GM23338 (cell line): ENCODE measurements around the gene DAAM2. TPM values are rescaled to one million over a fixed set of nuclear protein-coding genes. Genes with fewer than 3 reads are reported as not detected.

Source experiments
- ATAC-seq: fragments of 200-7000 bp; cut with Tn5 transposase; 3 replicates; pipeline ENCODE4 v1.9.1; 2020
- DNase-seq: peaks from one replicate; pipeline ENCODE4 v3.0.0-alpha.2; 2015; ENCODE audit warnings: low spot score
- H2AFZ ChIP-seq: fragments of 200-600 bp; sonication (generic); 2 replicates; pipeline ENCODE4 v1.8.0; 2016; ENCODE audit warnings: antibody characterized with exemption, mild to moderate bottlenecking, moderate library complexity
- H3F3A ChIP-seq: fragments of 200-600 bp; sonication (generic); replicated peaks from 2 replicates; pipeline ENCODE4 v1.8.0; 2017; ENCODE audit warnings: antibody characterized with exemption, mixed run types, low read depth
- H3K27ac ChIP-seq: fragments of 200-600 bp; sonication (generic); 2 replicates; pipeline ENCODE4 v1.6.1; 2016; ENCODE audit warnings: low read depth
- H3K27me3 ChIP-seq: fragments of 200-600 bp; sonication (generic); 2 replicates; pipeline ENCODE4 v1.8.0; 2016; ENCODE audit warnings: mild to moderate bottlenecking, mixed run types, moderate library complexity; ENCODE audit not compliant: insufficient read depth
- H3K36me3 ChIP-seq: fragments of 200-600 bp; sonication (generic); 2 replicates; pipeline ENCODE4 v1.8.0; 2016; ENCODE audit warnings: mild to moderate bottlenecking; ENCODE audit not compliant: insufficient read depth
- H3K4me1 ChIP-seq: fragments of 200-600 bp; sonication (generic); 2 replicates; pipeline ENCODE4 v1.8.0; 2016; ENCODE audit warnings: mild to moderate bottlenecking, moderate library complexity; ENCODE audit not compliant: insufficient read depth
- H3K4me2 ChIP-seq: fragments of 200-600 bp; sonication (generic); 2 replicates; pipeline ENCODE4 v1.7.1; 2017; ENCODE audit warnings: mixed run types
- H3K4me3 ChIP-seq: fragments of 200-600 bp; sonication (generic); 2 replicates; pipeline ENCODE4 v1.6.1; 2016; ENCODE audit warnings: mixed run types
- H3K79me2 ChIP-seq: fragments of 200-600 bp; sonication (generic); replicated peaks from 2 replicates; pipeline ENCODE4 v1.8.0; 2017; ENCODE audit warnings: mild to moderate bottlenecking; ENCODE audit not compliant: insufficient read depth
- H3K9me2 ChIP-seq: fragments of 200-600 bp; sonication (generic); 2 replicates; pipeline ENCODE4 v1.8.0; 2017; ENCODE audit not compliant: insufficient read depth
- H4K20me1 ChIP-seq: fragments of 200-600 bp; sonication (generic); replicated peaks from 2 replicates; pipeline ENCODE4 v1.8.0; 2017; ENCODE audit warnings: mild to moderate bottlenecking; ENCODE audit not compliant: insufficient read depth
- H3K27ac Mint-ChIP-seq: 2 replicates; pipeline ENCODE4 v1.8.0; 2020; ENCODE audit warnings: inconsistent platforms, mild to moderate bottlenecking, moderate library complexity, mixed read lengths
- H3K27me3 Mint-ChIP-seq: 3 replicates; pipeline ENCODE4 v1.8.0; 2022; ENCODE audit warnings: low read depth, mild to moderate bottlenecking, moderate library complexity, mixed read lengths, inconsistent platforms; ENCODE audit not compliant: insufficient read depth, poor library complexity
- H3K36me3 Mint-ChIP-seq: 3 replicates; pipeline ENCODE4 v1.8.0; 2021; ENCODE audit warnings: low read depth, mild to moderate bottlenecking, inconsistent platforms, moderate library complexity, mixed read lengths
- H3K4me1 Mint-ChIP-seq: 3 replicates; pipeline ENCODE4 v1.8.0; 2020; ENCODE audit warnings: mild to moderate bottlenecking, inconsistent platforms, mixed read lengths
- H3K4me3 Mint-ChIP-seq: 3 replicates; pipeline ENCODE4 v1.8.0; 2021; ENCODE audit warnings: moderate library complexity, mild to moderate bottlenecking, inconsistent platforms, mixed read lengths
- H3K9me3 Mint-ChIP-seq: 3 replicates; pipeline ENCODE4 v1.8.0; 2020; ENCODE audit warnings: moderate library complexity, mild to moderate bottlenecking, inconsistent platforms, mixed read lengths
- CREB1 ChIP-seq: fragments of 250-450 bp; sonication (Bioruptor Pico); IDR thresholded peaks from 2 replicates; pipeline ENCODE4 v1.5.0; 2020; ENCODE audit warnings: low read depth, mild to moderate bottlenecking, moderate library complexity
- EZH2 ChIP-seq: fragments of 200-600 bp; sonication (generic); IDR thresholded peaks from one replicate; pipeline ENCODE4 v1.8.0; 2017; ENCODE audit warnings: antibody characterized with exemption, mild to moderate bottlenecking, low read depth; ENCODE audit not compliant: unreplicated experiment
- EZH2phosphoT487 ChIP-seq: fragments of 200-600 bp; sonication (generic); IDR thresholded peaks from one replicate; pipeline ENCODE4 v1.8.1; 2018; ENCODE audit warnings: antibody characterized with exemption; ENCODE audit not compliant: unreplicated experiment
- JUNB ChIP-seq: IDR thresholded peaks from one replicate; pipeline ENCODE4 v1.6.1; 2016; ENCODE audit warnings: antibody characterized with exemption; ENCODE audit not compliant: unreplicated experiment
- NANOG ChIP-seq: IDR thresholded peaks from 2 replicates; pipeline ENCODE4 v1.6.1; 2016; ENCODE audit warnings: antibody characterized with exemption, borderline replicate concordance
- POLR2AphosphoS5 ChIP-seq: IDR thresholded peaks from 2 replicates; pipeline ENCODE4 v1.6.1; 2016; ENCODE audit warnings: antibody characterized with exemption, low read depth
- STAT1 ChIP-seq: IDR thresholded peaks from one replicate; pipeline ENCODE4 v1.6.1; 2016; ENCODE audit warnings: antibody characterized with exemption; ENCODE audit not compliant: unreplicated experiment
- ZNF114 ChIP-seq: fragments of 250-450 bp; sonication (Bioruptor Pico); IDR thresholded peaks from 2 replicates; pipeline ENCODE4 v1.5.0; 2020; ENCODE audit warnings: mild to moderate bottlenecking, moderate library complexity
- ZNF331 ChIP-seq: fragments of 250-450 bp; sonication (Bioruptor Pico); IDR thresholded peaks from 2 replicates; pipeline ENCODE4 v1.5.0; 2020; ENCODE audit warnings: low read depth, mild to moderate bottlenecking, moderate library complexity
- polyA plus RNA-seq: library from polyadenylated mRNA; unstranded; fragments of >200 nt; fragmentation: Nextera tagmentation; extraction: Ambion mirVana; gene quantifications from 2 replicates; pipeline ENCODE4 v1.2.1, GENCODE V29; 2016
- total RNA-seq: library from RNA; depleted of rRNA; stranded (reverse); fragments of >200 nt; shearing (Covaris generic); gene quantifications from 2 replicates; pipeline ENCODE4 v1.2.3, GENCODE V29; 2014
- TF ChIP-seq, protein P1 (sequence below), 2 experiments: fragments of 200-600 bp in 1 of 2; sonication (generic) in 1 of 2; conservative IDR thresholded peaks; 2 replicates each; pipeline versions ENCODE4 v1.5.1 to v1.6.1; 2016 to 2017; ENCODE audit warnings: antibody characterized with exemption in 2 of 2, low read depth in 2 of 2, mild to moderate bottlenecking in 2 of 2, moderate library complexity in 1 of 2
- TF ChIP-seq, protein P2 (sequence below): IDR thresholded peaks from 2 replicates; pipeline ENCODE4 v1.6.1; 2016; ENCODE audit warnings: antibody characterized with exemption
- TF ChIP-seq, protein P3 (sequence below): IDR thresholded peaks from one replicate; pipeline ENCODE4 v1.6.1; 2018; ENCODE audit warnings: antibody characterized with exemption; ENCODE audit not compliant: unreplicated experiment
- TF ChIP-seq, protein P4 (sequence below): fragments of 250-450 bp; sonication (Bioruptor Pico); IDR thresholded peaks from 2 replicates; pipeline ENCODE4 v1.5.0; 2020; ENCODE audit warnings: mild to moderate bottlenecking, moderate library complexity

Gene DAAM2
- total and polyA plus RNA-seq, 2 experiments from 2014 or later = 1.4 to 4.9 TPM

DNA sequence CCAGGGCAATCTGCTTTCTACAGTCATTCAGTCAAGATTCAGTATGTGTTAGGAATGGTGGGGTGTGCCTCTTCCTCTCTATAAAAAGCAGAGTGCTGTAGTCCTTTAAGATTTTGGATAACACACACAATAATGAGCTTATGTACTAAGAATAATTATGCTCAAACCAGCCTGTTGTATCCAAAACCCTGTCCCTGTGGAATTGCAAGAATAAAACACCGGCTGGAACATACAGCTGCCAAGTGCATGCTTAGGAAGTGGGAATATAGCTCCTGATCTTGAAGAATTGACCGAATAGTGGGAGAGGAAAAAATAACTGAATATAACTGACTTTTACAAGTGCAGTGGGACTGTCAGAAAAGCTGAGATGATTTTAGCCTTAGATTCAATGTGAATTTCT is 143.1 kb downstream of the DAAM2 start:
- peaks cover 40% of the 10 kb centered on the region for H3K4me1 Mint-ChIP-seq
- 0 out of 2 replicates have a peak, but pooled peaks cover 5% of the 10 kb centered on the region for H3K79me2 ChIP-seq
- no peak for DNase-seq
- no peak overlapping the region for H3K4me2 ChIP-seq
- no peak overlapping the region for H3K27ac ChIP-seq
- no peak overlapping the region for H3K27ac Mint-ChIP-seq
- no peaks in the 10 kb centered on the region for H4K20me1 ChIP-seq
- peaks cover 3% of the 10 kb centered on the region; the same call in 1 of the 2 replicates for H3K9me2 ChIP-seq
- ATAC-seq = no peak
- H3K36me3 ChIP-seq = no peaks in the 10 kb centered on the region
- TF ChIP-seq, protein P1, sequence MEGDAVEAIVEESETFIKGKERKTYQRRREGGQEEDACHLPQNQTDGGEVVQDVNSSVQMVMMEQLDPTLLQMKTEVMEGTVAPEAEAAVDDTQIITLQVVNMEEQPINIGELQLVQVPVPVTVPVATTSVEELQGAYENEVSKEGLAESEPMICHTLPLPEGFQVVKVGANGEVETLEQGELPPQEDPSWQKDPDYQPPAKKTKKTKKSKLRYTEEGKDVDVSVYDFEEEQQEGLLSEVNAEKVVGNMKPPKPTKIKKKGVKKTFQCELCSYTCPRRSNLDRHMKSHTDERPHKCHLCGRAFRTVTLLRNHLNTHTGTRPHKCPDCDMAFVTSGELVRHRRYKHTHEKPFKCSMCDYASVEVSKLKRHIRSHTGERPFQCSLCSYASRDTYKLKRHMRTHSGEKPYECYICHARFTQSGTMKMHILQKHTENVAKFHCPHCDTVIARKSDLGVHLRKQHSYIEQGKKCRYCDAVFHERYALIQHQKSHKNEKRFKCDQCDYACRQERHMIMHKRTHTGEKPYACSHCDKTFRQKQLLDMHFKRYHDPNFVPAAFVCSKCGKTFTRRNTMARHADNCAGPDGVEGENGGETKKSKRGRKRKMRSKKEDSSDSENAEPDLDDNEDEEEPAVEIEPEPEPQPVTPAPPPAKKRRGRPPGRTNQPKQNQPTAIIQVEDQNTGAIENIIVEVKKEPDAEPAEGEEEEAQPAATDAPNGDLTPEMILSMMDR (conservative IDR thresholded peaks at IDR 0.05; ENCODE audit: low read depth in 2 of 2) = no peak
- TF ChIP-seq, protein P2, sequence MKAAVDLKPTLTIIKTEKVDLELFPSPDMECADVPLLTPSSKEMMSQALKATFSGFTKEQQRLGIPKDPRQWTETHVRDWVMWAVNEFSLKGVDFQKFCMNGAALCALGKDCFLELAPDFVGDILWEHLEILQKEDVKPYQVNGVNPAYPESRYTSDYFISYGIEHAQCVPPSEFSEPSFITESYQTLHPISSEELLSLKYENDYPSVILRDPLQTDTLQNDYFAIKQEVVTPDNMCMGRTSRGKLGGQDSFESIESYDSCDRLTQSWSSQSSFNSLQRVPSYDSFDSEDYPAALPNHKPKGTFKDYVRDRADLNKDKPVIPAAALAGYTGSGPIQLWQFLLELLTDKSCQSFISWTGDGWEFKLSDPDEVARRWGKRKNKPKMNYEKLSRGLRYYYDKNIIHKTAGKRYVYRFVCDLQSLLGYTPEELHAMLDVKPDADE = no peak
- TF ChIP-seq, protein P3, sequence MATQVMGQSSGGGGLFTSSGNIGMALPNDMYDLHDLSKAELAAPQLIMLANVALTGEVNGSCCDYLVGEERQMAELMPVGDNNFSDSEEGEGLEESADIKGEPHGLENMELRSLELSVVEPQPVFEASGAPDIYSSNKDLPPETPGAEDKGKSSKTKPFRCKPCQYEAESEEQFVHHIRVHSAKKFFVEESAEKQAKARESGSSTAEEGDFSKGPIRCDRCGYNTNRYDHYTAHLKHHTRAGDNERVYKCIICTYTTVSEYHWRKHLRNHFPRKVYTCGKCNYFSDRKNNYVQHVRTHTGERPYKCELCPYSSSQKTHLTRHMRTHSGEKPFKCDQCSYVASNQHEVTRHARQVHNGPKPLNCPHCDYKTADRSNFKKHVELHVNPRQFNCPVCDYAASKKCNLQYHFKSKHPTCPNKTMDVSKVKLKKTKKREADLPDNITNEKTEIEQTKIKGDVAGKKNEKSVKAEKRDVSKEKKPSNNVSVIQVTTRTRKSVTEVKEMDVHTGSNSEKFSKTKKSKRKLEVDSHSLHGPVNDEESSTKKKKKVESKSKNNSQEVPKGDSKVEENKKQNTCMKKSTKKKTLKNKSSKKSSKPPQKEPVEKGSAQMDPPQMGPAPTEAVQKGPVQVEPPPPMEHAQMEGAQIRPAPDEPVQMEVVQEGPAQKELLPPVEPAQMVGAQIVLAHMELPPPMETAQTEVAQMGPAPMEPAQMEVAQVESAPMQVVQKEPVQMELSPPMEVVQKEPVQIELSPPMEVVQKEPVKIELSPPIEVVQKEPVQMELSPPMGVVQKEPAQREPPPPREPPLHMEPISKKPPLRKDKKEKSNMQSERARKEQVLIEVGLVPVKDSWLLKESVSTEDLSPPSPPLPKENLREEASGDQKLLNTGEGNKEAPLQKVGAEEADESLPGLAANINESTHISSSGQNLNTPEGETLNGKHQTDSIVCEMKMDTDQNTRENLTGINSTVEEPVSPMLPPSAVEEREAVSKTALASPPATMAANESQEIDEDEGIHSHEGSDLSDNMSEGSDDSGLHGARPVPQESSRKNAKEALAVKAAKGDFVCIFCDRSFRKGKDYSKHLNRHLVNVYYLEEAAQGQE = no peak
- no peak for TF ChIP-seq POLR2AphosphoS5
- no peak for TF ChIP-seq EZH2
- TF ChIP-seq NANOG = no peak
- no peak for TF ChIP-seq ZNF331 (CRISPR knock-in tag)
- TF ChIP-seq EZH2phosphoT487 = no peak
- no peak for TF ChIP-seq JUNB
- no peak for TF ChIP-seq ZNF114
- no peak for TF ChIP-seq CREB1
- TF ChIP-seq STAT1 = no peak
- TF ChIP-seq, protein P4, sequence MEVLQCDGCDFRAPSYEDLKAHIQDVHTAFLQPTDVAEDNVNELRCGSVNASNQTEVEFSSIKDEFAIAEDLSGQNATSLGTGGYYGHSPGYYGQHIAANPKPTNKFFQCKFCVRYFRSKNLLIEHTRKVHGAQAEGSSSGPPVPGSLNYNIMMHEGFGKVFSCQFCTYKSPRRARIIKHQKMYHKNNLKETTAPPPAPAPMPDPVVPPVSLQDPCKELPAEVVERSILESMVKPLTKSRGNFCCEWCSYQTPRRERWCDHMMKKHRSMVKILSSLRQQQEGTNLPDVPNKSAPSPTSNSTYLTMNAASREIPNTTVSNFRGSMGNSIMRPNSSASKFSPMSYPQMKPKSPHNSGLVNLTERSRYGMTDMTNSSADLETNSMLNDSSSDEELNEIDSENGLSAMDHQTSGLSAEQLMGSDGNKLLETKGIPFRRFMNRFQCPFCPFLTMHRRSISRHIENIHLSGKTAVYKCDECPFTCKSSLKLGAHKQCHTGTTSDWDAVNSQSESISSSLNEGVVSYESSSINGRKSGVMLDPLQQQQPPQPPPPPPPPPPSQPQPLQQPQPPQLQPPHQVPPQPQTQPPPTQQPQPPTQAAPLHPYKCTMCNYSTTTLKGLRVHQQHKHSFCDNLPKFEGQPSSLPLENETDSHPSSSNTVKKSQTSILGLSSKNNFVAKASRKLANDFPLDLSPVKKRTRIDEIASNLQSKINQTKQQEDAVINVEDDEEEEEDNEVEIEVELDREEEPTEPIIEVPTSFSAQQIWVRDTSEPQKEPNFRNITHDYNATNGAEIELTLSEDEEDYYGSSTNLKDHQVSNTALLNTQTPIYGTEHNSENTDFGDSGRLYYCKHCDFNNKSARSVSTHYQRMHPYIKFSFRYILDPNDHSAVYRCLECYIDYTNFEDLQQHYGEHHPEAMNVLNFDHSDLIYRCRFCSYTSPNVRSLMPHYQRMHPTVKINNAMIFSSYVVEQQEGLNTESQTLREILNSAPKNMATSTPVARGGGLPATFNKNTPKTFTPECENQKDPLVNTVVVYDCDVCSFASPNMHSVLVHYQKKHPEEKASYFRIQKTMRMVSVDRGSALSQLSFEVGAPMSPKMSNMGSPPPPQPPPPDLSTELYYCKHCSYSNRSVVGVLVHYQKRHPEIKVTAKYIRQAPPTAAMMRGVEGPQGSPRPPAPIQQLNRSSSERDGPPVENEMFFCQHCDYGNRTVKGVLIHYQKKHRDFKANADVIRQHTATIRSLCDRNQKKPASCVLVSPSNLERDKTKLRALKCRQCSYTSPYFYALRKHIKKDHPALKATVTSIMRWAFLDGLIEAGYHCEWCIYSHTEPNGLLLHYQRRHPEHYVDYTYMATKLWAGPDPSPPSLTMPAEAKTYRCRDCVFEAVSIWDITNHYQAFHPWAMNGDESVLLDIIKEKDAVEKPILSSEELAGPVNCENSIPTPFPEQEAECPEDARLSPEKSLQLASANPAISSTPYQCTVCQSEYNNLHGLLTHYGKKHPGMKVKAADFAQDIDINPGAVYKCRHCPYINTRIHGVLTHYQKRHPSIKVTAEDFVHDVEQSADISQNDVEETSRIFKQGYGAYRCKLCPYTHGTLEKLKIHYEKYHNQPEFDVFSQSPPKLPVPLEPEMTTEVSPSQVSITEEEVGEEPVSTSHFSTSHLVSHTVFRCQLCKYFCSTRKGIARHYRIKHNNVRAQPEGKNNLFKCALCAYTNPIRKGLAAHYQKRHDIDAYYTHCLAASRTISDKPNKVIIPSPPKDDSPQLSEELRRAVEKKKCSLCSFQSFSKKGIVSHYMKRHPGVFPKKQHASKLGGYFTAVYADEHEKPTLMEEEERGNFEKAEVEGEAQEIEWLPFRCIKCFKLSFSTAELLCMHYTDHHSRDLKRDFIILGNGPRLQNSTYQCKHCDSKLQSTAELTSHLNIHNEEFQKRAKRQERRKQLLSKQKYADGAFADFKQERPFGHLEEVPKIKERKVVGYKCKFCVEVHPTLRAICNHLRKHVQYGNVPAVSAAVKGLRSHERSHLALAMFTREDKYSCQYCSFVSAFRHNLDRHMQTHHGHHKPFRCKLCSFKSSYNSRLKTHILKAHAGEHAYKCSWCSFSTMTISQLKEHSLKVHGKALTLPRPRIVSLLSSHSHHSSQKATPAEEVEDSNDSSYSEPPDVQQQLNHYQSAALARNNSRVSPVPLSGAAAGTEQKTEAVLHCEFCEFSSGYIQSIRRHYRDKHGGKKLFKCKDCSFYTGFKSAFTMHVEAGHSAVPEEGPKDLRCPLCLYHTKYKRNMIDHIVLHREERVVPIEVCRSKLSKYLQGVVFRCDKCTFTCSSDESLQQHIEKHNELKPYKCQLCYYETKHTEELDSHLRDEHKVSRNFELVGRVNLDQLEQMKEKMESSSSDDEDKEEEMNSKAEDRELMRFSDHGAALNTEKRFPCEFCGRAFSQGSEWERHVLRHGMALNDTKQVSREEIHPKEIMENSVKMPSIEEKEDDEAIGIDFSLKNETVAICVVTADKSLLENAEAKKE = no peak
- H3K36me3 Mint-ChIP-seq = peaks cover under 1% of the 10 kb centered on the region; the same call in 1 of the 3 replicates
- peaks cover 36% of the 10 kb centered on the region for H3K4me1 ChIP-seq
- no peak overlapping the region for H3K4me3 Mint-ChIP-seq
- peaks cover 2% of the 10 kb centered on the region for H3K27me3 Mint-ChIP-seq
- H3K27me3 ChIP-seq = no peaks in the 10 kb centered on the region
- H3F3A ChIP-seq = 0 out of 2 replicates have a peak, but pooled peaks cover 2% of the 10 kb centered on the region
- no peaks in the 10 kb centered on the region for H3K9me3 Mint-ChIP-seq
- H2AFZ ChIP-seq = no peak overlapping the region
- no peak overlapping the region for H3K4me3 ChIP-seq
